ENCODE data around the gene DNAJB9. TPM values are rescaled to one million over a fixed set of nuclear protein-coding genes. Genes with fewer than 3 reads are reported as not detected.
"Not testable (repeated sequence)": the region's sequence is repeated elsewhere in the genome, so short reads cannot be mapped to it uniquely, and the experiment has no call there.

The DNAJB9 gene
- total and polyA plus RNA-seq, 2 experiments from 2014 or later: 7.3 to 16.0 TPM

GRCh38 chr7:108541478-108541877 lies 28.2 kb upstream of the DNAJB9 start:
- H3K9me2 ChIP-seq (ENCODE audit: insufficient read depth): no peaks in the 10 kb centered on the region
- peak overlapping the region; percentile 48 for H3K4me2 ChIP-seq
- H3K4me1 Mint-ChIP-seq: peaks cover 13% of the 10 kb centered on the region; the same call in 2 of the 3 replicates
- no peaks in the 10 kb centered on the region for H4K20me1 ChIP-seq (replicated peaks; ENCODE audit: insufficient read depth)
- H3K36me3 ChIP-seq (ENCODE audit: insufficient read depth): no peaks in the 10 kb centered on the region
- H3K9me3 Mint-ChIP-seq: peaks cover 7% of the 10 kb centered on the region
- ATAC-seq (peak; percentile 88), DNase-seq (ENCODE audit: low spot score) (peak; percentile 76)
- peaks cover 2% of the 10 kb centered on the region for H3K27me3 Mint-ChIP-seq (ENCODE audit: insufficient read depth, low read depth, poor library complexity)
- H3K27me3 ChIP-seq (ENCODE audit: insufficient read depth): no peaks in the 10 kb centered on the region
- no peak overlapping the region for H3K4me3 ChIP-seq
- H2AFZ ChIP-seq: no peak overlapping the region
- TF ChIP-seq EZH2 (IDR thresholded peaks at IDR 0.05; ENCODE audit: low read depth, unreplicated experiment): no peak
- TF ChIP-seq STAT1 (IDR thresholded peaks at IDR 0.05; ENCODE audit: unreplicated experiment): no peak
- TF ChIP-seq NANOG (IDR thresholded peaks at IDR 0.05; ENCODE audit: borderline replicate concordance): peak; percentile 67; the same call in 1 of the 2 replicates
- TF ChIP-seq POLR2AphosphoS5 (IDR thresholded peaks at IDR 0.05; ENCODE audit: low read depth): no peak
- TF ChIP-seq ETS1 (IDR thresholded peaks at IDR 0.05): no peak
- TF ChIP-seq ZNF114 (CRISPR knock-in tag; IDR thresholded peaks at IDR 0.05): no peak
- H3F3A ChIP-seq (replicated peaks; ENCODE audit: low read depth): no peaks in the 10 kb centered on the region
- H3K79me2 ChIP-seq (replicated peaks; ENCODE audit: insufficient read depth): no peaks in the 10 kb centered on the region
- no peak overlapping the region for H3K27ac Mint-ChIP-seq
- H3K36me3 Mint-ChIP-seq (ENCODE audit: low read depth): peaks cover 5% of the 10 kb centered on the region; the same call in 2 of the 3 replicates
- H3K4me3 Mint-ChIP-seq: peak overlapping the region; percentile 0; the same call in 1 of the 3 replicates
- no peak overlapping the region for H3K27ac ChIP-seq (ENCODE audit: low read depth)
- H3K4me1 ChIP-seq (ENCODE audit: insufficient read depth): peaks cover 8% of the 10 kb centered on the region; the same call in 1 of the 2 replicates

- not testable (repeated sequence) for H3K4me3 Mint-ChIP-seq; H4K20me1 ChIP-seq (replicated peaks; ENCODE audit: insufficient read depth); H3K27me3 Mint-ChIP-seq (ENCODE audit: insufficient read depth, low read depth, poor library complexity); H3K79me2 ChIP-seq (replicated peaks; ENCODE audit: insufficient read depth); ATAC-seq; H3K4me1 Mint-ChIP-seq; H3K4me1 ChIP-seq (ENCODE audit: insufficient read depth); H3K27ac ChIP-seq (ENCODE audit: low read depth); H3K36me3 ChIP-seq (ENCODE audit: insufficient read depth); H3K9me2 ChIP-seq (ENCODE audit: insufficient read depth); H3K27me3 ChIP-seq (ENCODE audit: insufficient read depth); H3K27ac Mint-ChIP-seq; DNase-seq (ENCODE audit: low spot score); H3K36me3 Mint-ChIP-seq (ENCODE audit: low read depth); H3K9me3 Mint-ChIP-seq; H2AFZ ChIP-seq; H3K4me3 ChIP-seq; H3K4me2 ChIP-seq; H3F3A ChIP-seq (replicated peaks; ENCODE audit: low read depth)
Measured at GRCh38 chr7:108548141-108548896, 21.4 kb upstream of the DNAJB9 start.

- H2AFZ ChIP-seq; H4K20me1 ChIP-seq (replicated peaks; ENCODE audit: insufficient read depth); DNase-seq (ENCODE audit: low spot score); H3K4me2 ChIP-seq; H3K4me1 Mint-ChIP-seq; H3K27me3 ChIP-seq (ENCODE audit: insufficient read depth); H3K4me3 Mint-ChIP-seq; ATAC-seq; H3K79me2 ChIP-seq (replicated peaks; ENCODE audit: insufficient read depth); H3K27ac Mint-ChIP-seq; H3K36me3 ChIP-seq (ENCODE audit: insufficient read depth); H3F3A ChIP-seq (replicated peaks; ENCODE audit: low read depth); H3K4me1 ChIP-seq (ENCODE audit: insufficient read depth); H3K4me3 ChIP-seq; H3K9me2 ChIP-seq (ENCODE audit: insufficient read depth); H3K27me3 Mint-ChIP-seq (ENCODE audit: insufficient read depth, low read depth, poor library complexity); H3K27ac ChIP-seq (ENCODE audit: low read depth): not testable (repeated sequence)
- Mint-ChIP-seq H3K36me3 (ENCODE audit: low read depth) (peaks cover 27% of the 10 kb centered on the region), H3K9me3 (peaks cover 27% of the 10 kb centered on the region)
Measured at GRCh38 chr7:108556665-108557064, 13.0 kb upstream of the DNAJB9 start.
